Skeletal muscle satellite cell (primary cell): ENCODE results near the gene ITPR2.
A peak's percentile ranks its signal among the peaks of the same experiment; 100 is the strongest.
"Not testable (repeated sequence)": the region's sequence is repeated elsewhere in the genome, so short reads cannot be mapped to it uniquely, and the experiment has no call there.

Source experiments
- H3K27me3 ChIP-seq: 2 replicates; pipeline ENCODE4 v1.7.0; 2013; ENCODE audit warnings: low read length; ENCODE audit not compliant: control insufficient read depth, insufficient read depth
- H3K36me3 ChIP-seq: 2 replicates; pipeline ENCODE4 v1.7.0; 2013; ENCODE audit warnings: mild to moderate bottlenecking, control low read depth, low read length; ENCODE audit not compliant: insufficient read depth
- H3K4me1 ChIP-seq: 2 replicates; pipeline ENCODE4 v1.7.0; 2013; ENCODE audit warnings: low read length; ENCODE audit not compliant: control insufficient read depth, insufficient read depth
- H3K4me2 ChIP-seq: 2 replicates; pipeline ENCODE4 v1.7.0; 2013; ENCODE audit warnings: mild to moderate bottlenecking, low read length
- H3K4me3 ChIP-seq: 2 replicates; pipeline ENCODE4 v1.7.0; 2013; ENCODE audit warnings: low read length
- H3K9ac ChIP-seq: 2 replicates; pipeline ENCODE4 v1.7.0; 2013; ENCODE audit warnings: mild to moderate bottlenecking, low read depth, low read length, moderate library complexity
- H3K9me3 ChIP-seq: replicated peaks from 2 replicates; pipeline ENCODE4 v1.7.0; 2013; ENCODE audit warnings: mild to moderate bottlenecking, control low read depth, low read length

The ITPR2 gene

GRCh38 chr12:26798640-26799039 is 34.4 kb downstream of the ITPR2 start:
- no peak overlapping the region for H3K9ac ChIP-seq
- peaks cover 24% of the 10 kb centered on the region for H3K4me1 ChIP-seq
- no peak overlapping the region for H3K4me2 ChIP-seq
- no peaks in the 10 kb centered on the region for H3K36me3 ChIP-seq
- H3K9me3 ChIP-seq = no peaks in the 10 kb centered on the region
- no peak overlapping the region for H3K4me3 ChIP-seq
- no peaks in the 10 kb centered on the region for H3K27me3 ChIP-seq

DNA sequence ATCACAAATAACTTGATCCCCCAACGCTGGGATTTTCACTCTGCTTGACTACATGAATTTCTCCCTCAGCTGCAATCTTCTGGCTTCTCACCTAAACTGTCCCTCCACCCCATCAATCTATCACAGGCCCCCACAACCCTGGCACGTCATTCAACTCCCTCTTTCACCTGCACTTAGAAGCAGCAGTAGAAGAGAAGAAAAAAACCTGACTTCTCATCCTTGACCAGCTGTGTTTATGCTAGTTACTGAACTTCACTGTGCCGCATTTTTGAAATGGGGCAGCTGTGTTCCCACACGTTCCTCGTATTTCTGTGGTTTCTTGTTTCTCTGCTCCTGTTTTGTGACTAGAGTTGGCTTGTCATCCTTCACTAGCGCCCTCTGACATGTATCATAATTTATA is 35.0 kb downstream of the ITPR2 start:
- Histone ChIP-seq H3K27me3 (no peaks in the 10 kb centered on the region), H3K4me2 (peak overlapping the region; percentile 19), H3K9me3 (no peaks in the 10 kb centered on the region), H3K36me3 (no peaks in the 10 kb centered on the region), H3K4me3 (no peak overlapping the region), H3K4me1 (peaks cover 19% of the 10 kb centered on the region), H3K9ac (no peak overlapping the region)

DNA sequence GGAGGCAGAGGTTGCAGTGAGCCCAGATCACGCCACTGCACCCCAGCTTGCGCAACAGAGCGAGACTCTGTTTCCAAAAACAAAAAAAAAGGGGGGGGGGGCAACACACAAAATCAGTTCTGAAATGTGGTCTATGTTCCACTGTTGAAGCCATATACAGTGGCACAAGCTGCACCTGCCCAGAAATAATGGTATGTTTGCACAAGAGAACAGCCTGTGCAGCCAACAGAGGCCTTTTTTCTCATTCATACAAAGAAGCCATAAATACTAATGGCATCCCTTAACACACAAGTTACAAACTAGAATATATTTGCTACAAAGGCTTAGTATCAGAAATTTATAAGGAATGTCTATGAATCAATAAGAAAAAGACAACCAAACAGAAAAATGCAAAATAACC is 37.1 kb downstream of the ITPR2 start:
- peaks cover 27% of the 10 kb centered on the region for H3K4me1 ChIP-seq
- no peak overlapping the region for H3K9ac ChIP-seq
- no peaks in the 10 kb centered on the region for H3K9me3 ChIP-seq
- no peaks in the 10 kb centered on the region for H3K27me3 ChIP-seq
- H3K36me3 ChIP-seq = no peaks in the 10 kb centered on the region
- no peak overlapping the region for H3K4me2 ChIP-seq
- no peak overlapping the region for H3K4me3 ChIP-seq

DNA sequence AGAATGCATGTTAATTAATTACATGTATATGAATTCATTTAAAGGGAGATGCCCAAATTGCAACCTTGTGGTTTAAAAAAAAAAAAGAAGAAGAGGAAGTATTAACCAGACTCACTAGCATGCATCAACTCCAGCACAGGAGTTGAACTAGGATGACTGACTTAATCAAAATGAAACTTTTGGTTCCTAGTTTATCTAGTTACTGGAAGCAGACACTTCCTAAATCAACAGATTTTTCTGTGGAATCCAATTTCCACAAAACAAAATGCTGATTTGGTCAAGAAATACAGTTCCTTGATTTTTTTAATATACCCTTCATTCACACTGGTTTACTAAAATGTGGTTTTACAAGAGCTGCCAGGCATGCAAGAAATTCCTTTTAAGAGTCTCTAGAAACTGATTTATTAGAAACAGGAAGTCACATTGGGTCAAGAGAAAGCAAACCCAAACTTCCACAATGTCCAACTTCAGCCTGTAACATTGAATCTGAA is 41.6 kb downstream of the ITPR2 start:
- Histone ChIP-seq H3K4me1 (peaks cover 52% of the 10 kb centered on the region), H3K27me3 (no peaks in the 10 kb centered on the region), H3K9me3 (no peaks in the 10 kb centered on the region), H3K36me3 (no peaks in the 10 kb centered on the region), H3K4me3 (no peak overlapping the region), H3K9ac (no peak overlapping the region), H3K4me2 (no peak overlapping the region)

DNA sequence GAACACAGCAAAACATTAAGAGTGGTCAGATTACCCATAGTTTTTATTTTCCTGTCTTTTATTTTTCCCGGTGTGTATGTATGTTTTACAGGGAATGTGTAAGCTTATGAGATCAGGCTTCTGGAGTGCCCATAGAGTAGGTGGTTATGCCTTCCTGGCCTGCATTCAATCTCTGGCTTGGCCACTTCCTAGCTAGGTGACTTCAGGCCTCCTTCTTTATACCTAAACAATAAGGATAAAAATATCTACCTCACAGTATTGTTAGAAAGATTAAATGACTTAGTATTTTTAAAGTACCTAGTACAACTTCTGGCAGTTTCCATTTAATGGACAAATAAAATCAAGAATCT is 42.4 kb downstream of the ITPR2 start:
- H3K27me3 ChIP-seq = no peaks in the 10 kb centered on the region
- H3K4me1 ChIP-seq = peaks cover 53% of the 10 kb centered on the region
- no peak overlapping the region for H3K9ac ChIP-seq
- no peak overlapping the region for H3K4me3 ChIP-seq
- no peaks in the 10 kb centered on the region for H3K9me3 ChIP-seq
- H3K4me2 ChIP-seq = peak overlapping the region; percentile 37
- H3K36me3 ChIP-seq = no peaks in the 10 kb centered on the region

- H3K9ac ChIP-seq = no peak overlapping the region
- peaks cover 53% of the 10 kb centered on the region for H3K4me1 ChIP-seq
- no peak overlapping the region for H3K4me3 ChIP-seq
- H3K4me2 ChIP-seq = peak overlapping the region; percentile 37
- no peaks in the 10 kb centered on the region for H3K36me3 ChIP-seq
- H3K27me3 ChIP-seq = no peaks in the 10 kb centered on the region
- no peaks in the 10 kb centered on the region for H3K9me3 ChIP-seq
These were observed 43.0 kb downstream of the ITPR2 start for GRCh38 chr12:26789731-26790644.

- H3K36me3 ChIP-seq = no peaks in the 10 kb centered on the region
- peak overlapping the region; percentile 63 for H3K4me2 ChIP-seq
- H3K4me1 ChIP-seq = peaks cover 53% of the 10 kb centered on the region
- no peaks in the 10 kb centered on the region for H3K9me3 ChIP-seq
- H3K4me3 ChIP-seq = peak overlapping the region; percentile 45
- peak overlapping the region; percentile 22 for H3K9ac ChIP-seq
- no peaks in the 10 kb centered on the region for H3K27me3 ChIP-seq
These were observed 46.0 kb downstream of the ITPR2 start for GRCh38 chr12:26786865-26787514.

DNA sequence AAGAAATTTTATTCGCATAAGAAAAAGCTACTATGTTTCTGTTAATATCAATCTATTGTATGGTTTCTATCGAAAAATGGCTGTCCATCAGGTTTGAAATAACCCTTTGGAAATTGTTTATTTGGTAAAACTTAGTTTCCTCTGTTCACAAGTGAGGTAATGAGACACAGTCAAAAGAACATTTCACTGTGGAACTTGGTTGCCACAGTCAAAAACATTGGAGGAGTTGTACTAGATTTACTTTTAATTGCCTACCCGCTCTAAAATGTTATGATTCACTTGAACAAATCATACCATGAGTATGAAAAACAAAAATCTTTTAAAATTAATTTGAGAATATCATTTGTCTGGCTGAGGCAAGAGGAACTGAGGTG is 46.5 kb downstream of the ITPR2 start:
- H3K9ac ChIP-seq = peak overlapping the region; percentile 22
- H3K4me3 ChIP-seq = no peak overlapping the region
- peak overlapping the region; percentile 63 for H3K4me2 ChIP-seq
- no peaks in the 10 kb centered on the region for H3K27me3 ChIP-seq
- H3K4me1 ChIP-seq = peaks cover 48% of the 10 kb centered on the region
- no peaks in the 10 kb centered on the region for H3K9me3 ChIP-seq
- H3K36me3 ChIP-seq = no peaks in the 10 kb centered on the region

DNA sequence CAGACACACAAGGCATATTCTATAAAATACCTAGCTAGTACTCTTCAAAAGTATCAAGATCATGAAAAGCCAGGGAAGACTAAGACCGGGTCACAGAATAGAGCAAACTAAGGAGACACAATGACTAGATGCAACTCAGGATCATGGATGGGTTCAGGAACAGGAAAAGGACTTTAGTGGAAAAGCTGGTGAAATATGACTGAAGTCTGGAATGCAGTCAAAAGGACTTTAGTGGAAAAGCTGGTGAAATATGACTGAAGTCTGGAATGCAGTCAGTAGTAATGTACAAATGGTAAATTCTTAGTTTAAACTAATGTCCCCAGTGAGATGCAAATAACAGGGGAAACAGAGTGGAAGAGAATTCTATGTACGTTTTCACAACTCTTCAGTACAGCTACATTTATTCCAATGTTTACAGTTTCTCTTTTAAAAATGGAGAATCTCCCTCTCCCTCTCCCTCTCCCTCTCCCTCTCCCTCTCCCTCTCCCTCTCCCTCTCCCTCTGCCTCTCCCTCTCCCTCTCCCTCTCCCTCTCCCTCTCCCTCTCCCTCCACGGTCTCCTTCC is 49.1 kb downstream of the ITPR2 start:
- not testable (repeated sequence) for H3K36me3 ChIP-seq, H3K9ac ChIP-seq

DNA sequence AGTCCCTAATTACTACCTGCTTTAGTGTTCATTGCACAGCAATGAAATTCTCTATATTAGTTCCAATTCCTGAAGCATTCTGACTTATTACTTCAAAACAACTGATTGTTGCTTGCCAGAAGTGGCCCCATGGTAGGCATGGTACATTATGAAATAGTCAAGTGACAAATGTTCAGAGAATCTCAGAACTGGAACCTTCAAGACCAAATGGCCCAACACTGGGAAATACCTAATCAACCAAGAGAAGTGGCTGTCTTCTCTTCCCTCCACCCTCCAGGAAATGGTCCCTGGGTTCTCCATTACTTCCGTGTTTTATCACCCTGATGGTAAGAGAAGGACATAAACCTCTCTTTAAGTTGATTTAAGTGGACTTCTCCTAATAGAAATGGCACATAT is 49.9 kb downstream of the ITPR2 start:
- Histone ChIP-seq H3K4me3 (no peak overlapping the region), H3K9me3 (no peaks in the 10 kb centered on the region), H3K4me2 (no peak overlapping the region), H3K4me1 (peaks cover 17% of the 10 kb centered on the region), H3K36me3 (no peaks in the 10 kb centered on the region), H3K27me3 (no peaks in the 10 kb centered on the region), H3K9ac (no peak overlapping the region)

More for the DNA sequence above, 49.1 kb downstream of the ITPR2 start:
- H3K4me2 ChIP-seq, H3K27me3 ChIP-seq, H3K9me3 ChIP-seq, H3K4me3 ChIP-seq: not testable (repeated sequence)
- H3K4me1 ChIP-seq = peaks cover 25% of the 10 kb centered on the region

GRCh38 chr12:26782372-26783130 is 50.4 kb downstream of the ITPR2 start:
- Histone ChIP-seq H3K4me2 (no peak overlapping the region), H3K9me3 (peaks cover 5% of the 10 kb centered on the region), H3K27me3 (no peaks in the 10 kb centered on the region), H3K9ac (no peak overlapping the region), H3K4me3 (no peak overlapping the region), H3K36me3 (no peaks in the 10 kb centered on the region), H3K4me1 (peaks cover 13% of the 10 kb centered on the region)
